Measurements from ENCODE around the gene ACAA2.

ACAA2 gene

GRCh38 chr18:49764032-49764431 lies 49.3 kb downstream of the ACAA2 start:
- DNase-seq = no peak

GRCh38 chr18:49763590-49763989 lies 49.7 kb downstream of the ACAA2 start:
- no peak for DNase-seq

GRCh38 chr18:49762191-49763077 lies 50.9 kb downstream of the ACAA2 start:
- DNase-seq = no peak

- DNase-seq = no peak
Observed at GRCh38 chr18:49761771-49762170, 51.6 kb downstream of the ACAA2 start.

GRCh38 chr18:49758263-49758610 lies 55.1 kb downstream of the ACAA2 start:
- DNase-seq = no peak

GRCh38 chr18:49757513-49758262 lies 55.6 kb downstream of the ACAA2 start:
- DNase-seq = no peak

- DNase-seq = no peak
Observed at GRCh38 chr18:49756671-49757362, 56.5 kb downstream of the ACAA2 start.

- no peak for DNase-seq
Observed at GRCh38 chr18:49756135-49756534, 57.2 kb downstream of the ACAA2 start.

GRCh38 chr18:49755489-49755888 lies 57.8 kb downstream of the ACAA2 start:
- no peak for DNase-seq

GRCh38 chr18:49754866-49755265 lies 58.5 kb downstream of the ACAA2 start:
- DNase-seq = no peak

- no peak for DNase-seq
Observed at GRCh38 chr18:49753643-49754042, 59.7 kb downstream of the ACAA2 start.

GRCh38 chr18:49752095-49752457 lies 61.3 kb downstream of the ACAA2 start:
- DNase-seq = no peak

GRCh38 chr18:49751427-49752094 lies 61.8 kb downstream of the ACAA2 start:
- no peak for DNase-seq

- DNase-seq = no peak
Observed at GRCh38 chr18:49749563-49749962, 63.8 kb downstream of the ACAA2 start.

GRCh38 chr18:49747876-49748275 lies 65.5 kb downstream of the ACAA2 start:
- no peak for DNase-seq

GRCh38 chr18:49745045-49746014 lies 68.0 kb downstream of the ACAA2 start:
- DNase-seq = no peak

- DNase-seq = no peak
Observed at GRCh38 chr18:49744376-49745008, 68.8 kb downstream of the ACAA2 start.

- DNase-seq = no peak
Observed at GRCh38 chr18:49743117-49743567, 70.2 kb downstream of the ACAA2 start.

GRCh38 chr18:49742316-49743116 lies 70.8 kb downstream of the ACAA2 start:
- DNase-seq = no peak

- DNase-seq = no peak
Observed at GRCh38 chr18:49739275-49739674, 74.1 kb downstream of the ACAA2 start.
